DMS153 (cell line): ENCODE results near the gene C19orf73.
"Not testable (repeated sequence)": the region's sequence is repeated elsewhere in the genome, so short reads cannot be mapped to it uniquely, and the experiment has no call there.

Experiments
- DNase-seq: peaks from one replicate; lab custom pipeline; 2025; lab: John Stamatoyannopoulos, UW

The C19orf73 gene

GRCh38 chr19:49148784-49149651 lies 30.1 kb upstream of the C19orf73 start:
- peak; percentile 83 for DNase-seq

GRCh38 chr19:49148044-49148682 lies 29.2 kb upstream of the C19orf73 start:
- DNase-seq = no peak

DNA sequence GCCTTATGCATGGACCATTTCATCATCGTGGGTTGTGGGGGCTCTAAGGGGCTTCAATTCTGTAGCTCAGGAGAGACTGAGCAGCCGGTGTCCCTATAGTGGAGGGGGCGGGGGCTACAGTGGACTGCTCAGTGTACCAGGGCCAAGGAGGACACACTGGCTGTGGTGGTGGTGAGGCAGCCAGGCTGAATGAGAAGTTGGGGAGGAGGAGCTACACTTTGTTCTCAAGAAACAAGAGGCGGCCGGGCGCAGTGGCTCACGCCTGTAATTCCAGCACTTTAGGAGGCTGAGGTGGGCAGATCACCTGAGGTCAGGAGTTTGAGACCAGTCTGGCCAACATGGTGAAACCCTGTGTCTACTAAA lies 27.4 kb upstream of the C19orf73 start:
- not testable (repeated sequence) for DNase-seq

DNA sequence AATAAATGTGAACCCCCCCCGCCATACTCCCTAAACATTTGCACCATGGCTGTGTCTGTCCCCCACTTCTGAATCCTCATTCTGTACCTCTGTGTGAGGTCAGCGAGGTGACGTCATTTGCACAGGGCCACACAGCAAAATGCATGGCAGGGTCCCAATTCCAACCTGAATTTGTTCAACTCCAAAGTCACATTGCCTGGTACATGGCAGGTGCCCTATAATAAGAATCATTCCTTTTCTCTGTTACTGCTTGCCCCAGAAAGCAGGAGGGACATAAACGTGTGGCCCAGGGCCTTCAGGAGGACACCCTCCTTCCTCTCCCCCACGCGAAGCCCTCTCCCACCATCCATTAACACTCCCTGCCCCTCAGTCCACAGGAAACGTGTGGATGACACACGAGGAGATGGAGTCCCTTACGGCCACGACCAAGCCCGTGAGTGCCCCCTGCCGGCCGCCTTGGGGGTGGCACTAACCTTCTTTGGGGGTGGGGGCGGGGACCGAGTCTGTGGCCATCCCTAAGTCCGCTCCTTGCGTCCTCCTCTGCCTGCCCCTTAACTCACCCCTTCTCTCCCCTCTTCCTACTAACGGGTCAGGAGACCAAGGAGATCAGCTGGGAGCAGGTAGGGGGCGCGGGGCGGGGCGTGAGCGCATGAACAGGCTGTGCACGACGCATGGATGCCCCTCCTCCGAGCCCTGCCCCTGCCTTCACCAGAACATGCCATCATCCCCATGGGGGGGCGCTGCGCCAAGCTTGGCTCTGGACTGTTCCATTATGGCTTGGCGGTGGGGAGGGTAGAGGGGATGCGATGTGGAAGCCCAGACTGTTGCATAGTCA lies 26.8 kb upstream of the C19orf73 start:
- peak; percentile 45 for DNase-seq

GRCh38 chr19:49142866-49143335 lies 24.0 kb upstream of the C19orf73 start:
- DNase-seq = peak; percentile 90

- DNase-seq = no peak
Measured at GRCh38 chr19:49141352-49141751, 22.4 kb upstream of the C19orf73 start.

- no peak for DNase-seq
Measured at GRCh38 chr19:49140951-49141350, 22.0 kb upstream of the C19orf73 start.

- DNase-seq = no peak
Measured at GRCh38 chr19:49136771-49137171, 17.8 kb upstream of the C19orf73 start.

DNA sequence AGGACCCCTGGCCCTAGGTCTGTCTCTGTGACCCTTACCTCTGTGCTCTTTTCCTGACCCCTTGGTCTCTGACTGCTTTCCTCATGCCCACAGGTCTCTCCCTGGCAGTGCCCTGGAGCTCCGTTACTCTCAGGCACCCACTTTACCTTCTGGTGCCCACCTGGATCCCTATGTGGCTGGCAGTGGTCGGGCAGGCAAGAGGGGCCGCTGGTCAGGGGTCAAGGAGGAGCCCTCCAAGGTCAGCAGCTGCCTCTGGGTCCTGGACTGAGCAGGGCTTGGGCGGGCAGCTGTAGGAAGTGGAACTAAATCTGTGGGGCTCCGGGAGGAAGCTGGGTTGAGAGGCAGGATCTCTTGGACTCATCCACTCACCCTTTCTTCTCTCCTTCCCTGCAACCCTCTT lies 16.7 kb upstream of the C19orf73 start:
- DNase-seq = no peak

- DNase-seq = peak; percentile 54
Measured at GRCh38 chr19:49133621-49134454, 14.9 kb upstream of the C19orf73 start.

- DNase-seq = peak; percentile 40
Measured at GRCh38 chr19:49132974-49133609, 14.1 kb upstream of the C19orf73 start.

DNA sequence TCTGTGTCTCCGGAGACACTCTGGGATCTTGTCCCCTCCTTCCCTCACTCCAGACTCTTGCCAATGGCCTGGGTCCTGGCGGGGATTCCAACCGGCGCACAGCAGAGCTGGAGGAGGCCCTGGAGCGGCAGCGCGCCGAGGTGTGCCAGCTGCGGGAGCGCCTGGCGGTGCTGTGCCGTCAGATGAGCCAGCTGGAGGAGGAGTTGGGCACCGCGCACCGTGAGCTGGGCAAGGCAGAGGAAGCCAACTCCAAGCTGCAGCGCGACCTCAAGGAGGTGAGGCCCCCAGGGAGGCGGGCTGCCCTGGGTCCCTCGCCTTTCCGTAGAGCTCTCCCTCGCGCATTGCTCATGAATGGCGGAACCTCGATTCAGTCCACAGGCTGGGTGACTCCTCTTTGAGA lies 11.4 kb upstream of the C19orf73 start:
- no peak for DNase-seq

DNA sequence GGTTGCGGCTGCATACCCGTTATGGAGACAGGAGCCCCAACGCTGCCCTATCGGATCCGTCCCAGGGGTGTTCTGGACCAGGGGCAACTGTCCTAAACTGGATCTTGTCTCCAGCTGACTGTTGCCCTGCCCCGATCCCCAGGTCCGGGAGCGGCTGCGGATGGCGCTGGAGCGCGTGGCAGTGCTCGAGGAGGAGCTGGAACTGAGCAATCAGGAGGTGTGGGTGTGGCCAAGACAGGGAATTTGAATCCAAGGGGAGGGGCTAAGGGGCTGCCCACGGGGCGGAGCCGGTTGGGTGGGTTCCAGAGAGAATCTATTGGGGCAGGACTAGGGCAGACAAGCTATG lies 10.3 kb upstream of the C19orf73 start:
- DNase-seq = no peak

- no peak for DNase-seq
Measured at GRCh38 chr19:49128545-49129237, 9.7 kb upstream of the C19orf73 start.

- DNase-seq = peak; percentile 95
Measured at GRCh38 chr19:49127674-49128544, 9.0 kb upstream of the C19orf73 start.

- DNase-seq = not testable (repeated sequence)
Measured at GRCh38 chr19:49127225-49127624, 8.3 kb upstream of the C19orf73 start.

GRCh38 chr19:49126575-49126974 lies 7.6 kb upstream of the C19orf73 start:
- DNase-seq = no peak

GRCh38 chr19:49125025-49125731 lies 6.2 kb upstream of the C19orf73 start:
- no peak for DNase-seq

DNA sequence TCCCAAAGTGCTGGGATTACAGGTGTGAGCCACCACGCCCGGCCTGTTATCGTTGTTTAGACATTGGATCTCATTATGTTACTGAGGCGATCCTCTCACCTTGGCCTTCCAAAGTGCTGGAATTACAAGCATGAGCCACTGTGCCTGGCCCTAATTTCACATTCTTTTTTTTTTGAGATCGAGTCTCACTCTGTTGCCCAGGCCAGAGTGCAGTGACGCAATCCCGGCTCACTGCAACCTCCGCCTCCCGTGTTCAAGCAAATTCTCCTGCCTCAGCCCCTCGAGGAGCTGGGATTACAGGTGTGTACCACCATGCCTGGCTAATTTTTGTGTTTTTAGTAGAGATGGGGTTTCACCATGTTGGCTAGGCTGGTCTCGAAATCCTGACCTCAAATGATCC lies 4.3 kb upstream of the C19orf73 start:
- not testable (repeated sequence) for DNase-seq
